Measurements from ENCODE around the gene GSTM3.
"Not testable (repeated sequence)": the region's sequence is repeated elsewhere in the genome, so short reads cannot be mapped to it uniquely, and the experiment has no call there.

GSTM3 gene

GRCh38 chr1:109694400-109694799 is 46.4 kb downstream of the GSTM3 start:
- FAIRE-seq: not testable (repeated sequence)

- FAIRE-seq: no peak
Measured at GRCh38 chr1:109691759-109692158, 49.1 kb downstream of the GSTM3 start.

GRCh38 chr1:109689844-109690405 is 50.9 kb downstream of the GSTM3 start:
- no peak for FAIRE-seq

- FAIRE-seq: no peak
Measured at GRCh38 chr1:109687641-109688499, 53.0 kb downstream of the GSTM3 start, which contains the start of gene GSTM1. Gene GSTM1, plus strand, starts transcription at chr1:109687817. Its CDS starts 57 bp downstream, at chr1:109687874.

- not testable (repeated sequence) for FAIRE-seq
Measured at GRCh38 chr1:109687109-109687508, 53.7 kb downstream of the GSTM3 start.

GRCh38 chr1:109685890-109686289 is 54.9 kb downstream of the GSTM3 start:
- FAIRE-seq: not testable (repeated sequence)

GRCh38 chr1:109685399-109685798 is 55.4 kb downstream of the GSTM3 start:
- not testable (repeated sequence) for FAIRE-seq

GRCh38 chr1:109684777-109685176 is 56.1 kb downstream of the GSTM3 start:
- not testable (repeated sequence) for FAIRE-seq

Data from islet of Langerhans (tissue), 1 donor.